Colon (tissue), 2 donors: ENCODE results near the gene CSGALNACT2.

Experiments
- FAIRE-seq: peaks from 2 replicates; lab custom pipeline; 2012; peaks lifted over from hg19 to GRCh38; lab: Jason Lieb, UNC
- donor health status: control.
- donor health status: control.

CSGALNACT2 gene

DNA sequence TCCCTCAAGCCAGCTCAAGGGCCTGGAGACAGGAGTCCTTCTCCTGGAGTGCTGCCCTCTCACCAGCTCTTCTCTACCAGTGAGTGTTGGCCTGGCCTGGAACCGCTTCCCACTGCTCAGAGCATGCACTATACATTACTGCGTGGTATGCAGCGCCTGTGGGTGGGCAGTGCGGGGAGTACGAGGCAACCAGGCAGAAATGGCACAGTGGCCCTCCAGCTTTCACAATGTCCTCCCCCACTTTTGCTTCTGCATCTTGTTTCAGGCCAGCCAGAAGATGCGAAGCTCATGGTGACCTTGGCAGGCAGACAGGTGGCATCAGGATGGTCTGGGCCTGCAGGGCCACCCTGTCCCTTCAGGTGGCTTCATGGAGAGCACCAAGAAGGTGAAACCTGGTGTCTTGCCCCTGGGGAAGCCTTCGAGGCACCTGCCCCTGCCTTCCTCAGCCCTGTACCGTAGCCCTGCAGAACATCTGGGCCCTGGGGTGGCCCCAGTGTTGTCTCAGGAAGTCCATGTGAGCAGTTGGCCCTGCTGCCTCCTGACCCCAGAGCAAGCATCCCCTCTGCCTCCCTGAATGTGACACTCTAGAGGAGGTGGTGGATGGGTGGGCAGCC lies 92.8 kb downstream of the CSGALNACT2 start:
- no peak for FAIRE-seq

DNA sequence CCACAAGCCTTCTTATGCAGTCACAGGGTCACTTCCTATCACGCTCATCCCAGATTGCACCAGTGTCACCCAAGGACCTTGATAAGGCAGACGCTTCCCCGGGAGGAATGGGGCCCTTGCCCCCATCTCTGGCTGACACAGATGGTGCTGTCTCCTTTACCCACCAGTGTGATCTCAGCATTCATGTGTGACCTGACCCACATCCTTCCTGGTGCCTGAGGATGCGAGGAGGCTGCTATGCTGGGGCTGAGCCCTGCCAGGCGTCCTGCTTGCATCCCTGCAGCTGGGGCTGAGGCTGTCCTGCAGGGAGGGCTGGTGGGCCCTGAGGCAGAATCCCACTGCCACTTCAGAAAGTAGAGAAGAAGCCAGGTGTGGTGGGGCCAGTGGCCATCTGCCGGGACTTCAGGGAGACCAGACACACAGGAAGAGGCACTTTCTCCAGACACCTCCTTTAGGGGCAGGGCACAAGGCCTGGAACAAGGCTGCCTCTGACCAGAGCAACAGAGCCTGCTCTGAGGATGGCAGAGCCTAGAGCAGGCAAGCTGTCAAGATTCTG lies 93.4 kb downstream of the CSGALNACT2 start:
- FAIRE-seq = no peak

DNA sequence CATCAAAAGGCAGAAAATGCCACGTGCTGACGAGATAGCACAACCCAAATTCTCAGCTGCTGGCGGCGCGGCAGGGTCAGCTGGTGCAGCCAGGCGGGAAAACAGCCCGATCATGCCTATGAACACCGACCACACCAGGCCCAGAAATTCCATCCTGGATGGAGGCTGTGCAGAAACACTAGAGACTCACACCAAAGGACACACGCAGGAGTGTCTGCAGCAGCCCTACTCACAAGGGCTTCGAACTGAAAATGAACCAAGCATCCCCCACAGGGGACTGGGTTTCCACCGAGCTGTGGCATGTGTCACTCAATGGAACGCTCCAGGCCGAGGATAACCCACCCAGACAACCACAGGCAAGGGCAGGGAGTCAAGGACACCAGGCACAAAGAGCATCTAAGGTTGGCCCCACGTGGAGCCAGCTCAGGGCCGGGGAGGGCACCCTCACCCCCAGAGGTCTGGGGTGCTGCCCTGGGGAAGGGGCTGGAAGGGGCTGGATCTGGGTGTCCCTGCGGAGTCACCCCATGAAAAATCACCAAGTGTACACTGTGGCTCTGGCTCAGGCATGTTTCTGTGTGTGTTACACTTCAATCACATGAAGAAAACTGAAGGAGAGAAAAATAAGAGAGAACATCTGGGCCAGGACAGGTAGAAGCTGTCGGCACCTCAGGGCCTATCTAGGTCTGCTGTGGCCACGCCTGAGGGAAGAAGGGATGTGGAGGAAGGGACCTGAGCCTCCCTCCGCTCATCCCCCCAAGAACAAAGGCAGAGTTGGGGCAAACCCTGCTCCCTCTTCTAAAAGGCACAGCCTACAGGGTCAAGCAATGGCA lies 95.6 kb downstream of the CSGALNACT2 start:
- no peak for FAIRE-seq

- FAIRE-seq = no peak
Measured at GRCh38 chr10:43234471-43235041, 96.3 kb downstream of the CSGALNACT2 start.
